Left hindlimb (tissue), 1 donor: ENCODE measurements around the gene SBNO1.
"Not testable (repeated sequence)": the region's sequence is repeated elsewhere in the genome, so short reads cannot be mapped to it uniquely, and the experiment has no call there.

Experiments used
- DNase-seq: peaks from one replicate; pipeline ENCODE4 v3.0.0-alpha.2; 2018

The SBNO1 gene

DNA sequence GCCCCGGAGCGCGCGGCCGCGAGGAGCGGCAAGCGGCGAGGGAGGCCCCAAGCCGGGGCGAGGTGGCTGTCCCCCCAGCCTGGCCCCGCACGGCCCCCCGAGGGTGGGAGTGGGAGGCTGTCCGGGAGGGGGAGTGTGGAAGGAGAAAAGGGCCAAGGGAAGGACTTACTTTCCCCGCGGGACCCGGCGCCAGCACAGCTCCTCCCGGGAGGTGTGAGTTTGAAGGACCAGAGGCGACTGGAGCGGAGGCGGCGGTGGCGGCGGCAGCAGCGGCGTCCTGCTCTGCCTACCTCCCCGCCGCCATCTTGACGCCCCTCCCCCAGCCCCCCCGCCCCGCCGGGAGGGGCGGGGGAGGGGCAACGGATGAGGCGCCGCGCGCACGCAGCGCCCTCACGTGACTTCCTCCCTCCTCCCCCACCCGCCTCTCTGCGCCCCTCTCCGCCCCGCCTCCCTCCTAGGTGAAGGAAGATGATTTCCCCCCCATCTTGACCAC lies at the start of gene SBNO1:
Gene SBNO1, minus strand, starts transcription at position 316 of the 493 bp plus-strand sequence. CDS start 14,406 bp downstream, outside the sequence.
- peak; percentile 96 for DNase-seq

DNA sequence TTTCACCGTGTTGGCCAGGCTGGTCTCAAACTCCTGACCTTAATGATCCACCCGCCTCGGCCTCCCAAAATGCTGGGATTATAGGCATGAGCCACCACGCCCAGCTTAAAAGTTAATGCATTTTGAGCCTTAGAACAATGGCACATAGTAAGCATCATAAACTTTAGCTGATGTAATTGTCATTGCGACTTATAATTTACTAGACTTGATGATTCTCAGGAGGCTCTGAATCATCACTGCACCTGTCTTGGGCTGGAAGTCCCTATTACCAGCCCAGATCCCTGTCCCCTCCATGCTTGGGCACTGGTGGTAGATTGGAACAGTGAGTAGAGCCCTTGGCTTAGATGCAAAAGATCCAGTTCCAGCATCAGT lies 45.4 kb upstream of the SBNO1 start:
- DNase-seq = no peak

DNA sequence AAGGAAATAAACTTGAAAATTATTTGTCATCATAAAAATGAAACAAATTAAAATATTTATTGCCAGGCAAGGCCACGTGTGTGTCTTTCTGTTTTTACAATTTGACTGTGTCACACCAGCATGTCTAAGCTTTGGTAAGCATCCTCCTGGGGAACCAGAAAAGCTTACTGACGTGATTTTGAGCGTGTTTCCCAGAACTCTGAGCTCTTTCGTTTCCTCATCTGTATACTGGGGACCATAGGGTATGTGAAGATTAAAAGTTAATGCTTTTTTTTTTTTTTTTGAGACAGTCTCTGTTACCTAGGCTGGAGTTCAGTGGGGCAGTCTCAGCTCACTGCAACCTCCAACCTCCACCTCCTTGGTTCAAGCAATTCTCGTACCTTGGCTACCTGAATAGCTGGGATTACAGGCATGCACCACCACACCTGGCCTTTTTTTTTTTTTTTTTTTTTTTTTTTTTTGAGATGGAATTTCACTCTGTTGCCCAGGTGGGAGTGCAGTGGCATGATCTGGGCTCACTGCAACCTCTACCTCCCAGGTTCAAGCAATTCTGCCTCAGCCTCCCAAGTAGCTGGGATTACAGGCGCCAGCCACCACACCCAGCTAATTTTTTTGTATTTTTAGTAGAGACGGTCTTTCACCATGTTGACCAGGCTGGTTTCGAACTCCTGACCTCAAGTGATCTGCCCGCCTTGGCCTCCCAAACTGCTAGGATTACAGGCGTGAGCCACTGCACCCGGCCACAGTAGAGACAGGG lies 44.8 kb upstream of the SBNO1 start:
- not testable (repeated sequence) for DNase-seq

DNA sequence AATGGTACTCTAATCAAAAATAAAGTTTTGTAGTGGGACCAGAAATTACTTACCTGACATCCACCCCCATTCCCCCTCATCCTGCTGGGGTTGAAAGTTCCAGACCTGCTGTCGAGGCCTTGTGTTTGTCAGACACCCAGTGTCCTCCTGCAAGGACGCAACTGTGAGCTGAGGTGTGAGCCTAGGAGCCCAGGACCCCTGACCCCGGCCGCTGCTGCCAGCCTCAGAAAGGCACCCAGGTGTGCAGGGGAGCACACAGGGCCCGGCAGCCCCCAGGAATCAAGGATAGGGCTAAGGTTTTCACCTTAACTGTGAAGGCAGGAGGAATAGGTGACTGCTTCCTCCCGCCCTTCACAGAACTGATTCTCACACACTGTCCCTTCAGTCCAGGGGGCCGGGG lies 44.0 kb upstream of the SBNO1 start:
- not testable (repeated sequence) for DNase-seq

DNA sequence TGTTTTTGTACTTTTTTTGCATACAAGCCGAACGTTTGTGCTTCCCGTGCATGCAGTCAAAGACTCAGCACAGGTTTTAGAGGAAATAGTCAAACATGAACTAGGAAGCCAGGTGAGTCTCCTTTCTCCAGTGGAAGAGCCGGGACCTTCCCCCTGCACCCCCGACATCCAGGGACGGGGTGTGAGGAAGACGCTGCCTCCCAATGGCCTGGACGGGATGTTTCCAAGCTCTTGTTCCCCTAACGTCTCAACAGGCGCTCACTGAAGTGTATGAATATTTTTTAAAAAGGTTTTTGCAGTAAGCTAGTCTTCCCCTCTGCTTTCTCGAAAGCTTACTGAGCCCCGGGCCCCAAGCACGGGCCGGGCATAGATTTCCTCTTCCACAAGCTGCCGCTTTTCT lies 43.3 kb upstream of the SBNO1 start:
- DNase-seq = not testable (repeated sequence)

DNA sequence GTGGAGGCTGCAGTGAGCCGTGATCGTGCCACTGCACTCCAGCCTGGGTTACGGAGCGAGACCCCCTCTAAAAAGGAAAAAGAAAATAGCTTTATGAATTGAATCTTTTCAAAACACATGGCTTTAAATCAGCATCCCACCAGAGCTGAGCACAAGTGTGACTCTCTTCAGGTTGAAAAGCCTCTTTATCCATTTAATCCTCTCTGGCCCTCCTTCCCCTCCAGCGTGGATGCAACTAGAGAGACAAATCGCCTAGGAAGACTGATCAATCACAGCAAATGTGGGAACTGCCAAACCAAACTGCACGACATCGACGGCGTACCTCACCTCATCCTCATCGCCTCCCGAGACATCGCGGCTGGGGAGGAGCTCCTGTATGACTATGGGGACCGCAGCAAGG lies 42.6 kb upstream of the SBNO1 start:
- not testable (repeated sequence) for DNase-seq

DNA sequence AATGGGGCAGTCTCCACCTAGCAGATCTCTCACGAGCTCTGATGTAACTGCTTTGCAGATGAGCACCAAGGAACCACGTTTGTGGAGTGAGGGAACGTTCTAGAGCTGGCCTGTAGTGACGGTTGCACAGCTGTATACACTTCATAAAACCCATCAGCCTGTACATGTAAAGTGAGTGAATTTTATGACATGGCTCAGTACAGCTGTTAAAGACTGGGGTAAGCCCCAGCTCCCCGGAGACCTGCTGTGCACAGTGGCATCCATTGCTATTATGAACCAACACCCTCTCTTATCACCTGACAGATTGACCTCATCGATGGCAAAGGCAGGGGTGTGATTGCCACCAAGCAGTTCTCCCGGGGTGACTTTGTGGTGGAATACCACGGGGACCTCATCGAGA lies 39.9 kb upstream of the SBNO1 start:
- DNase-seq = no peak

DNA sequence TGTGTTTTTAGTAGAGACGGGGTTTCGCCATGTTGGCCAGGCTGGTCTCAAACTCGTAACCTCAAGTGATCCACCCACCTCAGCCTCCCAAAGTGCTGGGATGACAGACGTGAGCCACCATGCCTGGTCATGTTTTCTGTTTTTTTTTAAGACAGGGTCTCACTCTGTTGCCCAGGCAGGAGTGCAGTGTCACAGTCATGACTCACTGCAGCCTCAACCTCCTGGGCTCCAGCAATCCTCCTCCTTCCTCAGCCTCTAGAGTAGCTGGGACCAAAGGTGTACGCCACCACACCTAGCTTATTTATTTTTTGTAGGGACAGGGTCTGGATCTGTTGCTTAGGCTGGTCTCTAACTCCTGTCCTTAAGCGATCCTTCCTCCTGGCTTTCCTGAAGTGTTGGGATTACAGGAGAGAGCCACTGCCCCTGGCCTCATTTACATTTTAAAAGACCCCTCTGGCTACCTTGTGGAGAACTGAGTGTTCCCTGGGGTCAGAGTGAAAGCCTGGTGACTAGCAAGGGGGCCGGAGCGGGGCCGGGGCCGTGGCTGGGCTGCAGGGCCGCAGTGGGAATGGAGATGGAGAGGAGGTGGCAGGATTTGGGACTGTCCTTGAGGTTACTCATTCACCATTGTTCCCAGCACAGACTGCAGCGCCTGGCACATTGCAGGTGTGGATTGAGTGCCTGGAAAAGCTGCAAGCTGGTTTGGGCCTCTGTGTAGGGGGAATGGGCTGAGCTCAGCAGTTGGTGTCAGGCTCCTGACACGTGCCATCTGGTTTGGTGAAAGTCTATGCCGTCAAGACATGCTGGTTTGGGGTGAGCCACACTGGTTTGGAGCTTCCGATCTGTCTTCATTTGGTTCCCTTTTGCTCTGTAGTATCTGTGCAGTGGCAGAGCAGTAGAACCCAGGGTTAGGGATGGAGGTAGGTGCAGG lies 37.4 kb upstream of the SBNO1 start:
- no peak for DNase-seq

DNA sequence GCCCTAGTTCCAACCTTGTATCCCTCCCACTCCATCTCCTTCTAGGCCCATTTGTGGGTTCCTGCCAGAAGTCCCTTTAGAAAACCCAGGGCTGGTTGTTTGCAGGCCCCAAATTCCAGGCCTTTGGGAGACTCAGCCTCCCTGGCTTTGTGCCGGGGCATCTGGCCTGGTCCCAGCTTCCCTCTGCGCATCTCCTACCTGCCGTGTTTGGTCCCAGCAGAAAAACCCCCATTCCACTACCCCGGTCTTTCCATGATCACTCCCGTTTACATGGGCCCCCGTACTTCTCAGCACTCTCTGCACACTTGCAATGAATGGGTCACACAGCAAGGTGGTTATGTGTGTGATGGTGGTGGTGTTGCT lies 34.6 kb upstream of the SBNO1 start:
- no peak for DNase-seq

DNA sequence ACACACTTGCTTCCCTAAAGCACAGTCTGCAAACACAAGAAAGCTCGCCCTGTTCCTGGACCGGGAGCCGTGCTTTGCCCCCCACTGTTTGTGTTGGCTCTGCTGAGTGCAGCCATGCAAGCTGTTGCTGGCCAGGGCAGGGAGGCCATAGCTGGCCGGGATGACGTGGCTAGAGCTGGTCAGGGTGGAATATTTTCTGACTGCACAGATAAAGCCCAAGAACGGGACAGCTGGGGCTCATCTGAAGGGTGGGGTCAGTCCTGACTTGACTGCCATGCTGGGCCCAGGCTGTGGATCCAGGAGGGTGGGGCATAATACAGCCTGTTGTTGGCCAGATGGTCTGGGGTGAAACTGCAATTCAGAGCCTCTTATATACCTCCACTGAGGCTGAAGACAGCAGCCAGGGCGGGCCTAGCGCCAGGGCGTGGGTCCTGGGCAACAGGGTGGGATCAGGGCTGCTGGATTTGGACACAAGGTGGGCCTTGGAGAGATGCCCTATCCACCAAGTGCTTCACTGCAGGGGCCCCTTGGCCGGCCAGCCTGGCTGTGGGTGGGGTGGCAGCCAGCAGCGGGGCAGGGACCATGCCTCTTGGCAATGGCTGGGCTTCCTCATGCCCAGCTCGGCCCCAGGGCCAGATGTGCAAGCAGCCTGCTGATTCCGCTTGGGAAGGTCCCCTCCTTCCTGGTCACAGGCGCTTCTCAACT lies 34.1 kb upstream of the SBNO1 start:
- DNase-seq = peak; percentile 52

DNA sequence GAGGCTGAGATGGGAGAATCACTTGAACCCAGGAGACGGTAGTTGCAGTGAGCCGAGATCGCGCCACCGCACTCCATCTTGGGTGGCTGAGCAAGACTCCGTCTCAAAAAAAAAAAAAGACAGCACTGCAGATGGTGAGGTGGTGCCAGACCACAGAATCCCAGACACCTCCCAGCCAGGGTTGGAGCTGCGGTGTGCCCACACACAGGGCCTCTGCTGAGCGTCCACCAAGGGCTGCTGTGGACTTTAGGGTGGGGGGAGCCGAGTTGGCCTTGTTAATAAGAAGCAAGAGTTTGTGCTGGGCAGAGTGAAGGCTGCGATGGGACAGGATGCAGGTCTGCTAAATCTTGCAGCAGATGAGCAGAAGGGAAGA lies 33.5 kb upstream of the SBNO1 start:
- no peak for DNase-seq

DNA sequence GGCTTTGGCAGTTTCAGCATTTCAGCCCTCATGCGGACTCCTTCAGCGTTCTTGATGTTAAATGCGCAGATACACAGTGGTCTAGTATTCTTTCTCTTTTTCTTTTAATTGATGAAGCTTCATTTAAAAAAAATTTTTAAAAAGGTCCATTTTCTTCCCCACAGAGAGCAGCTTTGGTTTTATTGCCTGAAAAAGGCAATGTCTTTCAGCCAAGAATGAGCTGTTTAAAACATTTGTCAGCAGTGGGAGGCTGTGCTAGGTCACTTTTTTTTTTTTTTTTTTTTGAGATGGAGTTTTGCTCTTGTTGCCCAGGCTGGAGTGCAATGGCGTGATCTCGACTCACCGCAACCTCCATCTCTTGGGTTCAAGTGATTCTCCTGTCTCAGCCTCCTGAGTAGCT lies 32.8 kb upstream of the SBNO1 start:
- no peak for DNase-seq

DNA sequence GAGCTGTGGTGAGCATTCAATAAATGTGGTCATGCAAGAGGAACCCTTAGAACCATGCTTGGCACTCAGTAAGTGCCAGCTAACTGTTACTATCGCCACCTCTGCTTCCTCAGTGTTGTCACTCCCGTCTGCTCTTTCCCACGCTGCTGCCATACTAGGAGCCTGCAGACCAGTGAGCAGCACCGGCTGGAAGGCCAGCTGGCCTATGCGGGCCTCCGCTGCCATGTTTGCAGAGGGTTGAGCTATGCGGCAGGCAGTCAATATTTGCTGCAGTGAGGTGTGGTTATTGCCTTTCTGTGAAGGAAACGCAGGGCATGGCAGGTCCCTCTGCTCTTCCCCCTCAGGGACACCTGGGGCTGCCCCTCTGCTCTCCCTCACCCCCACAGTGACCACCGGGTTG lies 32.3 kb upstream of the SBNO1 start:
- no peak for DNase-seq

DNA sequence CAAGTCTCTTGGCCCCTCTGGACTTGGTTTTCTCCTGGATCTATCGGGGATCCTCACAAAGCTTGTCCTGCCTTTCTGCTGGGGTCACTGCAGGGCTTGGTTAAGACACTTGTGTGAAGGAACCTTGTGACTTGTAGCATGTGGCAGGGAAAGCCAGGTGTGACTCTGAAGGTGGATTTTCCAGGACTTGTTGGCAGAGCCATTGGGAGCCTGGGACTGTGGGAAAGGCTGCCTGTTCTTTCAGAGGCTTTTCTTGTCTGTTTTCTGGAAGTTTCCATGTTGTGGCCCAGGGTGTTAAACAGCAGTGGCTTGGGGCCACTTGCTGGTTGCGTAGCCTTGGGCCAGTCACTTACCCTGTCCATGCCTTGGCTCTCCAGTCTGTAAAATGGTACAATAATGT lies 31.9 kb upstream of the SBNO1 start:
- DNase-seq = no peak

DNA sequence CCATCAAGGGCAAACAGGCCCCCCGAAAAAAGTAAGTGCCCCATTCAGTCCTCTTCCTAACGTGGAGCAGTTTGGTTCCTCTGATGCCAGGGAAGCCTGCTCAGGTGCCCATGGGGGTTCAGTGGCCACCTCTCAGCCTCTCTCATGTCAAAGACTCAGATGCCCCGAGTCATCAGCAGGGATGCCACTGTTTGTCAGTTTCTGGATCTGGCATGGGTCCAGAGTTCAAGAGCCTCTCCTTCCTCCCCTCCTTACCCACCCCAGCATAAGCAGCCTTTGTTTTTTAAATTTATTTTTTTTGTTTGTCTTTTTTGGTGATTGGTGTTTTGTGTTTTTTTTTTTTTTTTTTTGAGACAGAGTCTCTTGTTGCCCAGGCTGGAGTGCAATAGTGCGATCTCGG lies 30.6 kb upstream of the SBNO1 start:
- no peak for DNase-seq

DNA sequence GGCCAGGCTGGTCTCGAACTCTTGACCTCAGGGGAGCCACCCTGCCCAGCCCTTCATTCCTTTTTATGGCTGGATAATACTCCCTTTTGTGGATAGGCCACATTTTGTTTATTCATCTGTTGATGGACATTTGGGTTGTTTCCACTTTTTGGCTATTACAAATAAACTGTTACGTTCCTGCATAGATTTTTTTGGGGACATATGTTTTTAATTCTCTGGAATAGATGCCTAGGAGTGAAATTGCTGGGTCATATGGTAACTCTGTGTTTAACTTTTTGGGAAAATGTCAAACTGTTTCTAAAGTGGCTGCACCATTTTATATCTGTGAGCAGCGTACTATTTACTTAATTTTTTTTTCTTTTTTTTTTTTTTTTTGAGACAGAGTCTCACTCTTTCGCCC lies 29.1 kb upstream of the SBNO1 start:
- no peak for DNase-seq

DNA sequence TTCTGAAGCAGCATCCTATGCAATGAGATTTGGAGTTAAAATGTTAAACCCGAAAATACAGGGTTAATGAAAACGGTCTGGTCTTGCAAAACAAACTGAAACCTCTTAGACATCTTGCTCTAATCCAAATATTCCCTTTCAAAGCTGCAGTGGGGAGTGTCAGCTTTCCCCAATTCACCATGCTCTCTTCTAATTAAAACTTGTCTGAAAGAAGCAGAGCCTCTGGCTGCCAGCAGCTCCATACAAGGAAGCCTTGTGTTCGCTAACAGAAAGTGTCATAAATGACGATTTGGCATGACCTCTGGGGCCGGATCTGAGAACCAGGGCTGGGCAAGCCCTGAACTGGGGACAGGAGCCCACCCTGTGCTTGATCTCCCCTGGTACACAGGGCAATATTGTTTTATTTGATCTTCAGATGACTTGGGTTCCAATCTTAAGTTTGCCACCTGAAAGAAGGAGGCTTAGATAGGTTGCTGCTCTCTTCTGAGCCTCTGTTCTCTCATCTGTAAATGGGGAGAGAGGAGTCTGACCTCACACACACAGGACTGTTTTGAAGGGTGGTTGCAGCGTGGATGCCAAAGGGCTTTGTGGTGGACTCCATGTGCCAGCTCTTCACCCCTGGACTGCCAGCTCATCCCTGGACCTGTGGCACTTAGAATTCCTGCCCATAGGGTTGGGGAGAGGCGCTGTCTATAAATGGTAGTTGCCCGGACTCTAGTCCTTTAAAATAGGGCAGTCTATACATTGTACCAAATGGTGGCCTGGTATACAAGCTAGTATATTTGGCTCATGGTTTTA lies 27.1 kb upstream of the SBNO1 start:
- no peak for DNase-seq

DNA sequence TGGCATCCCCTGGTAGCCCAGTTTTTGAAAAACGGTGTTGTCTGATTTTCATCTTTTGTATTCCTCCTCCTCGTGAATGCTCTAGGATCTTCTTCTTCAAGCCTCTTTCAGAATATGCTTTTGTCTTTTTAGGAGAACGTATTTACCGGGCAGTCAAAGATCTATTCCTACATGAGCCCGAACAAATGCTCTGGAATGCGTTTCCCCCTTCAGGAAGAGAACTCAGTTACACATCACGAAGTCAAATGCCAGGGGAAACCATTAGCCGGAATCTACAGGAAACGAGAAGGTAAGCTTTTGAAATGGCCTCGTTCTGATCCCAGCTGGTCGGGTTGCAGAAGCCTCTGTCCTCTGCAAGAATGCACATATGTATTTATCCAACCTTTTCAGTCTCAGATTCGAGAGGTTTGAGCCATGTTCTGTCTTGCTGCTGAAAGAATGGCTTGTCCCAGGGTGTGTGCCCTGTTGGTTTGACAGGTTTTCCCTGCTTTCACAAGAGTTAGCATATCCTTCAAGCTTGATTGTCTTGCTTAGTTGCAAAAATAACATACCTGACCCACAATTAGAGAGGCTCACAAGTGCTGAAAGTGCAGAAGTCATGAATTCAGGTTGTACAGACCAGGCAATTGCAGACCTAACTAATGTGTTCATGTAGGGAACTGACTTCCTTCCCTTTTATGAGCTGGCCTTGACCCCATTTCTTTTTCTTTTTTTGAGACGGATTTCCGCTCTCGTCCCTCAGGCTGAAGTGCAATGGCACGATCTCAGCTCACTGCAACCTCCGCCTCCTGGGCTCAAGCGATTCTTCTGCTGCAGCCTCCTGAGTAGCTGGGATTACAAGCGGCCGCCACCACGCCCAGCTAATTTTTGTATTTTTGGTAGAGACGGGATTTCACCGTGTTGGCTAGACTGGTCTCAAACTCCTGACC lies 26.1 kb upstream of the SBNO1 start:
- DNase-seq = no peak

DNA sequence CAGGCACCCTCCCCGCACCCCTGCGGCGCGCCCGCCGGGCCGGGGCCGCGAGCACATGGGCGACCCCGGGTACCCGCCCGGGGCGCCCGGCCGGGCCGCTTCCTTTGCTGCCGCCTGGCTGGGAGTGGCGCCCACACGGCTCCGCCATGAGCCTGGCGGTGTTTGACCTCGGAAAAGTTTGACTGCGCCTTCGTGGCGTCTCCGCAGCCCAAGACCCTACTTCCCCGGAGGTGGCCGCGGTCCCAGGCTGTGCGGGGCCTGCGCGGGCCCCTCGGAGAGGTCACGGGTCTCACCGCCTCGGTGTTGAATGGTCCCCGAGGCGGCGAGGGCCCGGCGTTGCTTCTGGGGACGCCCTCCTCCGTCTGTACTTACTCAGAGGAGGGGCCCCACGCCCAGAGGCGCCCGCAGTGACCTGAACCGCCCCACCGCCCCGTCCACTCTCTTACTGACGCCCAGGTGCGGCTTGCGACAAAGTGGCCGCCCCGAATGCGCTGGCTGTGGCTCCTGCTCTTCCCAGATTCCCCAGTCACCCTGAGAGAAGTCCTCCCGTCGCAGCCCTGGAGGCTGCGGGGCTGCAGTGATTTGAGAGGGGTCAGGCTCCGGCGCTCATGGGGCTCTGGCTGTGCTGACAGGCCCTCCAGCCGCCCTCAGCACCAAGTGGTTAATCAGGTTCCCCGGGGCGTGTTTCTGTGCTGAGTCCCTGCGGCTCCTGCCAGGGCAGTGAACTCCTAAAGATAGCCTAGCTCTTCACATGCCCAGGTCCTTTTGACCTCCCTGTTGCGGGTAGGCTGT lies 25.1 kb upstream of the SBNO1 start:
- DNase-seq = no peak

DNA sequence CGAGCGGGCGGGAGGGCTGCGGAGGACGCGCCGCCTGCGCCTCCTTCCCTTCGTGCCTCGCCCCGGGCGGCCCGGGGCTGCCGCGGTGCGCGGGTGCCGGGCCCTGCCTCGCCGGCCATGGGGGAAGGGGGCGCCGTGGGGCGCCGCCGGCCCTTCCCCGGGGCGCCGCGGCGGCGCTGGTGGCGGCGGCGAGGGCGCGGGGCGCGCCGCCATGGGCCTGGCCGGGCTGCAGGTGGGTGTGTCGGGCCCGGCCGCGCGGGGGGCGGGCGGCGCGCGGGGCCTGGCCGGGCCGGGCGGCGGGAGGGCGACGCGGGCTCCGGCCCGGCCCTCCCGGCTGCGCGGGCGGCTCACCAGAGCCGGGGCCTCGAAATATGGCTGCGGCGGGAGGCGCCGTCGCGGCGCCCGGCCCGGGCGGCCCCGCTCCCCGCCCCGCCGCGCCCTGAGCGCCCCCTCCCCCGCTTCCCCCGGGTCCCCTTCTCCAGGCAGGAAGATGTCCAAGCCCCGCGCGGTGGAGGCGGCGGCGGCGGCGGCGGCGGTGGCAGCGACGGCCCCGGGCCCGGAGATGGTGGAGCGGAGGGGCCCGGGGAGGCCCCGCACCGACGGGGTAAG lies 24.4 kb upstream of the SBNO1 start:
- DNase-seq = no peak
